Smooth muscle cell (in vitro differentiated cells): ENCODE results near the gene PTK6. TPM values are rescaled to one million over a fixed set of nuclear protein-coding genes. Genes with fewer than 3 reads are reported as not detected.

Source experiments
- DNase-seq: peaks from one replicate; lab custom pipeline; 2025; ENCODE audit not compliant: unreplicated experiment; lab: John Stamatoyannopoulos, UW
- H2AFZ ChIP-seq: fragments of 200-600 bp; sonication (generic); 2 replicates; pipeline ENCODE4 v1.6.0; 2016; ENCODE audit warnings: antibody characterized with exemption, low read depth, mild to moderate bottlenecking
- H3F3A ChIP-seq: fragments of 200-600 bp; sonication (generic); 2 replicates; pipeline ENCODE4 v1.6.0; 2017; ENCODE audit warnings: antibody characterized with exemption, low read depth
- H3K27ac ChIP-seq: fragments of 200-600 bp; sonication (generic); 2 replicates; pipeline ENCODE4 v1.5.1; 2016; ENCODE audit warnings: low read depth, mild to moderate bottlenecking
- H3K27me3 ChIP-seq: fragments of 200-600 bp; sonication (generic); 2 replicates; pipeline ENCODE4 v1.6.1; 2016; ENCODE audit warnings: low read depth, mild to moderate bottlenecking
- H3K36me3 ChIP-seq: fragments of 200-600 bp; sonication (generic); 2 replicates; pipeline ENCODE4 v1.5.1; 2016; ENCODE audit warnings: low read depth
- H3K4me1 ChIP-seq: fragments of 200-600 bp; sonication (generic); 2 replicates; pipeline ENCODE4 v1.5.1; 2016; ENCODE audit warnings: low read depth
- H3K4me2 ChIP-seq: fragments of 200-600 bp; sonication (generic); 2 replicates; pipeline ENCODE4 v1.6.0; 2016; ENCODE audit warnings: mild to moderate bottlenecking
- H3K4me3 ChIP-seq: fragments of 200-600 bp; sonication (generic); 2 replicates; pipeline ENCODE4 v1.5.1; 2016; ENCODE audit warnings: mild to moderate bottlenecking
- H3K79me2 ChIP-seq: fragments of 200-600 bp; sonication (generic); 2 replicates; pipeline ENCODE4 v1.6.0; 2016; ENCODE audit warnings: low read depth, mild to moderate bottlenecking
- H3K9ac ChIP-seq: fragments of 200-600 bp; sonication (generic); 2 replicates; pipeline ENCODE4 v1.6.0; 2016; ENCODE audit warnings: low read depth
- H3K9me3 ChIP-seq: fragments of 200-600 bp; sonication (generic); replicated peaks from 2 replicates; pipeline ENCODE4 v1.5.1; 2016; ENCODE audit warnings: low read depth
- H4K20me1 ChIP-seq: fragments of 200-600 bp; sonication (generic); 2 replicates; pipeline ENCODE4 v1.6.0; 2016; ENCODE audit warnings: low read depth
- WGBS: methylation state at CpG from one replicate; pipeline ENCODE4 v1.1.7; 2016; ENCODE audit warnings: low lambda C conversion rate; 5-methylcytosine and 5-hydroxymethylcytosine counted together
- polyA plus RNA-seq: library from polyadenylated mRNA; unstranded; fragments of >200 nt; fragmentation: Nextera tagmentation; extraction: Ambion mirVana; gene quantifications from 2 replicates; pipeline ENCODE4 v1.2.1, GENCODE V29; 2016
- total RNA-seq: library from RNA; depleted of rRNA; stranded (reverse); fragments of >200 nt; gene quantifications from 2 replicates; pipeline ENCODE4 v1.2.3, GENCODE V29; 2014
- TF ChIP-seq, protein P1 (sequence below): fragments of 200-600 bp; sonication (generic); IDR thresholded peaks from 2 replicates; pipeline ENCODE4 v1.5.1; 2017; ENCODE audit warnings: borderline replicate concordance, mild to moderate bottlenecking, antibody characterized with exemption; ENCODE audit not compliant: insufficient read depth, poor library complexity, severe bottlenecking

PTK6 gene
- total and polyA plus RNA-seq, 2 experiments from 2014 or later = 0.05 TPM; not detected in 1

DNA sequence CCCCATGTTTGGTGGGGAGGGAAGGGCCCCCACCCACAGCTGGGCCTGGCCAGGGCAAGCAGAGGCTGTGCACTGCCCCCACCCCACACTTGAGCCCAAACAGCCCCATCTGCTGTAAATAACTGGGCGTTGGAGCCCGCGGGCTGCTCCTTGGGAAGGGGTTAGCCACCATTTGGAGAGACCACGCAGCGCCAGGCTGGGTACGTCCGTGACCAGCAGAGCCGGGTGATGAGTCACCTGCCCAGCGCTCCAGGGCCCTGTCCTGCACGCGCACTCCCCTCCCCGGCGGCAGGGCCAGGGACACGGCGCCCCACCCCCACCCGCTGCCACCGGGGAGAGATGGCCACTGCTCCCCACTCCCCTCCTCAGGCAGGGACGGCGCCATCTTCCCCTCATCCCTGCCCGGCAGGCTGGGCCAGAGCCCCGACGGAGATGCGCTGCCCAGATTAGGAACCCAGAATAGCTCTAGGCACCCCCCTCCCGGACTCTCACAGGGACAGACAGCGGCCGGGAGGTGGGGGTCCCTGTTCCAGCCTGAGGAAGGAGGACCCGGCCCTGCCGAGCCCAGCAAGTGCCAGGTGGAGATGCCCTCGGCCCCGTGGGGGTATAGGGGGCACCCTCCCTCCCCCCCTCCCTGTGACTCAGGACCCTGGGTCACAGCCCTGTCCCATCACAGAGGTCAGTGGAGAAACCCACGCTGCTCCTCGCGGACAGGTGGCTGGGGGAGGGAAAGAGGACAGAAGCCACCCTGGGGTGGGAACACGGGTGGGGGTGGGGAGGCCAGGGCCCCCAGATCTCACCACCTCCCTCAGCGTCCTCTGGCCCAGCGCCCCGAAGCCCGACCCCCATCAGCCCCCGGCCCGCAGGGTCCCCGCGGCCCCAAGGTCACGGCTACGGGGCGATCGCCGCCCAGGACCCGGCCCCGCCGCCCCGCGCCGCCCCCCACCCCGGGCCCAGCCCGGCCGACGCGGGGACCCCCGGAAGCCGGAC lies 38.9 kb downstream of the PTK6 start:
- H3K27me3 ChIP-seq = peaks cover 25% of the 10 kb centered on the region
- no peak overlapping the region for H3K9ac ChIP-seq
- no peaks in the 10 kb centered on the region for H3K79me2 ChIP-seq
- TF ChIP-seq, protein P1, sequence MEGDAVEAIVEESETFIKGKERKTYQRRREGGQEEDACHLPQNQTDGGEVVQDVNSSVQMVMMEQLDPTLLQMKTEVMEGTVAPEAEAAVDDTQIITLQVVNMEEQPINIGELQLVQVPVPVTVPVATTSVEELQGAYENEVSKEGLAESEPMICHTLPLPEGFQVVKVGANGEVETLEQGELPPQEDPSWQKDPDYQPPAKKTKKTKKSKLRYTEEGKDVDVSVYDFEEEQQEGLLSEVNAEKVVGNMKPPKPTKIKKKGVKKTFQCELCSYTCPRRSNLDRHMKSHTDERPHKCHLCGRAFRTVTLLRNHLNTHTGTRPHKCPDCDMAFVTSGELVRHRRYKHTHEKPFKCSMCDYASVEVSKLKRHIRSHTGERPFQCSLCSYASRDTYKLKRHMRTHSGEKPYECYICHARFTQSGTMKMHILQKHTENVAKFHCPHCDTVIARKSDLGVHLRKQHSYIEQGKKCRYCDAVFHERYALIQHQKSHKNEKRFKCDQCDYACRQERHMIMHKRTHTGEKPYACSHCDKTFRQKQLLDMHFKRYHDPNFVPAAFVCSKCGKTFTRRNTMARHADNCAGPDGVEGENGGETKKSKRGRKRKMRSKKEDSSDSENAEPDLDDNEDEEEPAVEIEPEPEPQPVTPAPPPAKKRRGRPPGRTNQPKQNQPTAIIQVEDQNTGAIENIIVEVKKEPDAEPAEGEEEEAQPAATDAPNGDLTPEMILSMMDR = no peak
- peak overlapping the region; percentile 42 for H3K4me3 ChIP-seq
- no peaks in the 10 kb centered on the region for H3F3A ChIP-seq
- no peak overlapping the region for H3K27ac ChIP-seq
- peaks cover 3% of the 10 kb centered on the region for H3K4me1 ChIP-seq
- no peaks in the 10 kb centered on the region for H4K20me1 ChIP-seq
- H3K4me2 ChIP-seq = peak overlapping the region; percentile 85
- no peak overlapping the region for H2AFZ ChIP-seq
- no peaks in the 10 kb centered on the region for H3K36me3 ChIP-seq
- peak; percentile 37 for DNase-seq
- H3K9me3 ChIP-seq = no peaks in the 10 kb centered on the region
- WGBS = 8% methylated on average over 15 of the region's 60 CpGs

DNA sequence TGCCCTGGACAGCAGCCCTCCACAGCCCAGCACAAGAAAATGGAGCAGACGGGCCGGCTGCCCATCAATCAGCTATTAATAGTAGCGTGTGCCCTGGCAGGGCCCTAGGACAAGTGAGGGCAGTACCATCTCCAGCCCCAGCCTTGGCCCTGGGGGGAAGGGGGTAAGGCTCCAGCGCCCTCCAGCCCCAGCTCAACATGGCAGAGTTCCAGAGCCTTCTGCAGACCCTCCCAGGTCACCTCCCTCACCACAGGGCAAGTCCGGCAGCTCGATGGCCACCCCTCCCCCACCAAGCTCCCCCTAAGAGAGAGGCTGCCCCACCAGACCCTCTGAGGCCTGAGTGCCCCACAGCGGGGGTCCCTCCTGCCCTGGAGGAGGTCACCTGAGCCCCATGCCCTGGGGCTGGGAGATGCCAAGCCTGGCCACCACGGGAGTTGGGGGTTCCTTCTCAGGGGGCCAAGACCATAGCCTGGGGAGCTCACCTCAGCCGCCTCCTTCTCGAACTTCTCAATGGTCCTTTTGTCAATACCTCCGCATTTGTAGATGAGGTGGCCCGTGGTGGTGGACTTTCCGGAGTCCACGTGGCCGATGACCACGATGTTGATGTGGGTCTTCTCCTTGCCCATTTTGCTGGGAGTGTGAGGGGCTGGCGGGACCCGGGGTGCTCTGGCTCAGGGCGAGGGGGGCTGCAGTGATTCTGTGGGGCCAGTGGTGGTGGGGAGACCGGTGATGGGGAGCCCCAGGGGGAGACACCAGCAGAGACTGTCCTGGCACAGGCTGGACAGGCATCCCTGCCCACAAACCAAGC lies 39.8 kb downstream of the PTK6 start:
- H3K9ac ChIP-seq = no peak overlapping the region
- no peak overlapping the region for H3K4me3 ChIP-seq
- H3K27ac ChIP-seq = no peak overlapping the region
- peaks cover 3% of the 10 kb centered on the region for H3K4me1 ChIP-seq
- H3K4me2 ChIP-seq = peak overlapping the region; percentile 85
- no peak overlapping the region for H2AFZ ChIP-seq
- no peaks in the 10 kb centered on the region for H3K36me3 ChIP-seq
- TF ChIP-seq, protein P1 = no peak
- H3K9me3 ChIP-seq = no peaks in the 10 kb centered on the region
- no peaks in the 10 kb centered on the region for H4K20me1 ChIP-seq
- WGBS = 82% methylated on average over 18 of the region's 20 CpGs
- H3F3A ChIP-seq = no peaks in the 10 kb centered on the region
- H3K27me3 ChIP-seq = peaks cover 25% of the 10 kb centered on the region
- no peak for DNase-seq
- H3K79me2 ChIP-seq = no peaks in the 10 kb centered on the region

DNA sequence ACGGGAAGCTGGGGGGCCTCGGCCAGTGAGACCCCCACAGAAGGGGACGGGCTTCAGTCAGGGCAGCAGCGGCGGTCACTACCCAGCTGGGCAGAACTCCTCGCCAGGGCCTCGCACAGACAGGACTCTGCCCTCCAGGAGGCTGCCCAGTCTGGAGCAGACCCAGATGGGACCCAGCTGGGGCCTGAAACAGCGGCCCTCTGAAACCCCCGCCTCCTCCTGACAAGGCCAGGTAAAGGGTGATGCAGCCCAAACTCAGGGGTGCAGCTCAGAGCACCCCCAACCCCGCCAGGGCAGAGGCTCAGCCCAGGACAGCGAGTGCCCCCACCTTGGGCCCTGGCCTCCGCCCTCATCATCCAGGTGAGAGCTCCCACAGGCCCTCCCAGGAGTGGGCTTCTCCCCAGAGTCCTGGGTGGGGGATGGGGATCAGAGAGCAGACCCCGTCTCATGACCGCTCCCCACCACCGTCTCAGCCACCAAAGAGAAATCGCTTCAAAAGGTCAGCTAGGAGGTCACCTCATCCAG lies 40.5 kb downstream of the PTK6 start:
- peak overlapping the region; percentile 72 for H3K4me2 ChIP-seq
- H3K79me2 ChIP-seq = no peaks in the 10 kb centered on the region
- TF ChIP-seq, protein P1 = no peak
- no peak overlapping the region for H3K27ac ChIP-seq
- no peak for DNase-seq
- H3K36me3 ChIP-seq = no peaks in the 10 kb centered on the region
- no peaks in the 10 kb centered on the region for H4K20me1 ChIP-seq
- H3F3A ChIP-seq = no peaks in the 10 kb centered on the region
- peak overlapping the region; percentile 22 for H3K4me3 ChIP-seq
- peak overlapping the region; percentile 3 for H2AFZ ChIP-seq
- peaks cover 3% of the 10 kb centered on the region for H3K4me1 ChIP-seq
- no peak overlapping the region for H3K9ac ChIP-seq
- WGBS = 73% methylated on average over 16 of the region's 16 CpGs
- H3K27me3 ChIP-seq = peaks cover 25% of the 10 kb centered on the region
- no peaks in the 10 kb centered on the region for H3K9me3 ChIP-seq
